ENCODE results near the gene CAPZB.

CAPZB gene

DNA sequence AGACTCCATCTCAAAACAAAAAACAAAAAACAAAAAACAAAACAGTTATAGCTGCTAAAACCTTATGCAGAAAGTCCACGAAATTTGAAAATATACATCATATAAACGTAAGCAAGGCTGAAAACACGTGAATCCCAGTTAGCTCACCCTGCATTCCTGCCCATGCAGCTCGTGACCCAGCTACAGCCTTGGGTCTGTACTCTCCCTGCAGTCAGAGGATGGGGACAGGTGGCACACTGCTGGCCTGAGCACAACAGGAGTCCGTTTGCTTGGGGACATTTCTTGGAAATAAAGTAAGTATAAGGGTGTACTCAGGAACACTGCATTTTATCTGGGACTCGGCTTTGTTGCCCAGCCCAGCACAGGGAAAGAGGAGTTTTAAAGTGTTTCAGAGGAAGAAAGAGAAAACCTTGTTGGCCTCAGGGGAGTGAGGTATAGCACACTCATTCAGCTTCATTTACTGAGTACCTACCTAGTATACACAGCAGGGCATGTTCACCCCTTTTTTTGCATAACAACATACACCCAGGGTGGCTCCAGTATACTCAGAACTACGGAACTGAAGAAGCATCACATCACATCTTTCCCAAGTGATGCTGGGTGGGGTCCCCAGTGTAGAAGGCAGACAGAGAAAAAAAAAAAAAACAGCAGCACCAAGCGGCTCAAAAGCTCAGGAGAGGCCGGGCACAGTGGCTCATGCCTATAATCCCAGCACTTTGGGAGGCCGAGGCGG, 44.1 kb downstream of the CAPZB start:
- Mint-ChIP-seq H3K27me3 (no peaks in the 10 kb centered on the region), H3K9me3 (no peaks in the 10 kb centered on the region), H3K4me1 (ENCODE audit: low read depth) (peaks cover 96% of the 10 kb centered on the region), H3K4me3 (no peak overlapping the region), H3K27ac (peak overlapping the region; percentile 82), H3K36me3 (ENCODE audit: low read depth) (peaks cover 69% of the 10 kb centered on the region)
- DNase-seq, result no peak

DNA sequence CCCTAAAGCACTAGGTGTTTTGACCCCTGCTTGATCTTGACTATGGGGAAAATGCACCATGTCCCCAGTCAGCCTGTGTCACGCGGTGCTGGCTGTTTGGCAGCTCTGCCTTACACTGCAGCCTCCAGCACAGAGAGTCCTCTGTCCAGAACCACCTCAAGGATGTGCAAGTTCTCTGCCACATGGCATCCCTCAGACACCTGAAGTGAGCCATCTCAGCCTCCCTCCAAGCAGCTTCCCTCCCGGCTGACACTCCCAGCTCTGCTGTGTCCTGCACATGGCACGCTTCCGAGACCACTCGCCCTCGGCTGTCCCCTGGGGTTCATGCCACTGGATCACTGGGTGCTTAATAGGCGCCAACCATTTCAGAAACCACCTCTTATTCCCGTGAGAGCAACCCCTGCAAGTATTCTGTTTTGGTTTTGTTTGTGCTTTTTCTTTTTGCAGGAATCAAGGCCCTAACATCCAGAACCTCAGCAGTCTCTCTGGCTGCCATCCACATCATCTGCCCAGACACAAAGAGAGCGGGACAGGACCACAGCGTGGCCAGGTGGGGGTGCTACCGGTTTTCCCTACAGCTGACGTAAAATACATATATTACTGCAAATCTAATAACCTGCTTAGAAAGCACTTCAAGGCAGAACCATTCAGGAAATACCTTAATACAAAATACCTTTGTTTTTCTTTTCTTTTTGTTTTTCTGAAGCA, 45.7 kb downstream of the CAPZB start:
- H3K9me3 Mint-ChIP-seq, result no peaks in the 10 kb centered on the region
- peaks cover 73% of the 10 kb centered on the region for H3K36me3 Mint-ChIP-seq (ENCODE audit: low read depth)
- no peaks in the 10 kb centered on the region for H3K27me3 Mint-ChIP-seq
- peaks cover 97% of the 10 kb centered on the region for H3K4me1 Mint-ChIP-seq (ENCODE audit: low read depth)
- H3K4me3 Mint-ChIP-seq, result no peak overlapping the region
- no peak for DNase-seq
- peak overlapping the region; percentile 87 for H3K27ac Mint-ChIP-seq

DNA sequence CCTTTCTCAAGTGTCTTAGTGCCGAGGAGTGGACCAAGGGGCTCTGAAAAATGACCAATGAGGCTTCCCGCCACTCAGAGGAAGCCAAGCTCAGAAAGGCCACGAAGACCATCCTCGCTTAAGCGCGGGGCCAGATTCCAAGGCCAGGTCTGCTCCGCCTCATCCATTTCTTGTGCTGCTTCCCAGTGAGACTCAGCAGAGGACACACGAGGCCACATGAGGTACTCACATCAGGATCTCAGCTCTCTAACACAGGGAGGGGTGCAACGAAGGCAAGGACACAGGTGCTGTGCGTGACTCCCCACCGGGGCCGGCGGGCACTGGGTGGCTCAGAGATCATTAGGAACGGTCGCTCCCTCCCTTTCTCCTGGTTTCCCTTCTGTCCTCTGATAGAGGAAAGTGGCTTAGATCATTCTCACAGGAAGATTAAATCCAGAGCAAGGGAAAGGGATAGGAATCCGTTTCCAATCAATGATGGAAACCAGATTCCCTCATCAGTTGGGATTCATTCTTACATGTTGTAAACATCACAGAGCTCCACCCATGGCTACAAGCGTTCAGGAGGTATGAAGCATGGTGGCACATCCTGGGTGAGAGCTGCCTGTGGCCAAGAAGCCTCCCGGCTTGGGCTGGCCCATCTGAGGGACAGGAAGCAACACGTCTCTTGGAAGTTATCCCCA, 46.7 kb downstream of the CAPZB start:
- peaks cover 96% of the 10 kb centered on the region for H3K4me1 Mint-ChIP-seq (ENCODE audit: low read depth)

DNA sequence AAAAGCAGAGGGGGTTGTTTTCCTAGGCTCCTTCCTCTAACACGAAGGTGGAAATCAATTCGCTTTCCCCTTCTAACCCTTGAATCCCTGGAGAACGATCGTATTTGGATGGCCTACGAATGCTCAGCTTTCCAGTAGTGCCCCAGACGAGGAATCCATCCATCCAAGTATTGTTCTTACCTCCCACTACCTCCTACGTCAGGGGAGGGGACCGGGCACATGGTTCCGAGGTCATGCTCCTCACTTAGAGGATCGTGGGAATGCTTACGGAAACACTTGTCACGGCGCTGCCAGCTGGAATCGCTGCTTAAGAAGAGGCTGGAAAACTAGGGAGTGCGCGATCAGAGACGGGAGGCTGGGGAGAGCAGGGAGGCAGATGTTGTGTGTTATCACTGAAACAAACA, 47.4 kb downstream of the CAPZB start:
- no peak for DNase-seq
- no peaks in the 10 kb centered on the region for H3K9me3 Mint-ChIP-seq
- peaks cover 81% of the 10 kb centered on the region for H3K36me3 Mint-ChIP-seq (ENCODE audit: low read depth)
- peaks cover 99% of the 10 kb centered on the region for H3K4me1 Mint-ChIP-seq (ENCODE audit: low read depth)
- H3K27me3 Mint-ChIP-seq, result no peaks in the 10 kb centered on the region
- H3K4me3 Mint-ChIP-seq, result no peak overlapping the region
- peak overlapping the region; percentile 93 for H3K27ac Mint-ChIP-seq

More for the DNA sequence above, 46.7 kb downstream of the CAPZB start:
- Mint-ChIP-seq H3K9me3 (no peaks in the 10 kb centered on the region), H3K36me3 (ENCODE audit: low read depth) (peaks cover 73% of the 10 kb centered on the region), H3K27me3 (no peaks in the 10 kb centered on the region), H3K4me3 (no peak overlapping the region), H3K27ac (peak overlapping the region; percentile 84)
- DNase-seq, result no peak

DNA sequence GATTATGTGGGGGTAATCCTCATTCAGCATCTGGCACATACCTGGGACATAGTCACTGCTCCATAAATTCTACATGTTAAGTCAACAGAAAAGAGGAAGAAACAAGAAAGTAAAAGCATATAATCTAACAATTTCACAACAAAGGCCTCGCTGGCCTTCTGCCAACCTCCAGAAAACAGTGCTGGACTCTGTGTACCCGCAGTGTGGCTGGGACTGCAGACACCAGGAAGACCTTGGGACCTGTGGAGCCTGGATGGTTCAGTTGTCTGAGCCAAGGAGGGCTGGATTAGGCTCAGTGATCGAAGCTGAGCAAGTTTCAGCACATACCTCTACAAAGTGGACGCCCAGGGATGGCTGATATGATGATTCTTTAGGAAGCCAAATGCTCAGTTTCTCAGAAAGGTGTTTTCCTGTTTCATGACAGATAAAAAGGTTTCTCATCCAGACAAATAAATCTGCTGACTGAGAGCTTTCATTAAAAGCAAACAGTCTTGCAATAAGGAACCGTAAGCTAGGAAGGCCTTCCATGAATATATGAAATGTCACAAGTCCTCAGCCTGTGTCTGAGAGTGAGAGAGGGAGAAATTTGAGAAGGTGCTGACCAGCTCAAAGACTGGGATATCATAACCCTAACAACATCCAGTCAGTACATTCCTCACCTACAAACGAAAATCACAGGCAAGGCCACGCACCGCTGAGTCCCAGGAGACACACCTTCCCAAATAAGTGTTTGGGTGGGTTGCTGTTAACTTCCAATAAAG, 48.4 kb downstream of the CAPZB start:
- Mint-ChIP-seq H3K4me3 (peak overlapping the region; percentile 49), H3K4me1 (ENCODE audit: low read depth) (peaks cover 97% of the 10 kb centered on the region), H3K36me3 (ENCODE audit: low read depth) (peaks cover 79% of the 10 kb centered on the region), H3K27ac (peak overlapping the region; percentile 93), H3K9me3 (no peaks in the 10 kb centered on the region), H3K27me3 (no peaks in the 10 kb centered on the region)
- no peak for DNase-seq

DNA sequence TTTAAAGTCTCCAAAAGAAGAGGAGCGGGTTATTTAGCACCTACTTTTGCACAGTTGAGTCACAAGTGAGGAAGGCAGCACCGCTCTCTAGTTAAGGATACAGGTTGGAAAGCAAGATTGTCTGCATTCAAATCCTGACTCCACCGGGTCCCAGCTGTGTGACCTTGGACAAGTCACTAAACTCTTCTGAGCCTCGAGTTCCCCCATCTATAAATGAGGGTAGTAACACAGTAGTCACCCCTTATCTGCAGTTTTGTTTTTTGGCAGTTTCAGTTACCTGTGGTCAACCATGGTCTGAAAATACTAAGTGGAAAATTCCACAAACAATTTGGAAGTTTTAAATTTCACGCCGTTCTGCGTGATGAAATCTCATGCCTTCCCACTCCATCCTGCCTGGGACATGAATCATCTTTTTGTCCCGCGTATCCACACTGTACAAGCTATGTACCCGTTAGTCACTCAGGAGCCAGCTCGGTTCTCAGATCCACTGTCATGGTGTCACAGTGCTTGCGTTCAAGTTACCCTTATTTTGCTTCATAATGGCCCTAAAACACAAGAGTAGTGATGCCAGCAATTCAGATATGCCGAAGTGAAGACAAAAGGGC, 49.4 kb downstream of the CAPZB start:
- Mint-ChIP-seq H3K9me3 (no peaks in the 10 kb centered on the region), H3K36me3 (ENCODE audit: low read depth) (peaks cover 74% of the 10 kb centered on the region), H3K4me1 (ENCODE audit: low read depth) (peaks cover 89% of the 10 kb centered on the region), H3K27ac (peak overlapping the region; percentile 93), H3K4me3 (peak overlapping the region; percentile 49), H3K27me3 (no peaks in the 10 kb centered on the region)
- no peak for DNase-seq

DNA sequence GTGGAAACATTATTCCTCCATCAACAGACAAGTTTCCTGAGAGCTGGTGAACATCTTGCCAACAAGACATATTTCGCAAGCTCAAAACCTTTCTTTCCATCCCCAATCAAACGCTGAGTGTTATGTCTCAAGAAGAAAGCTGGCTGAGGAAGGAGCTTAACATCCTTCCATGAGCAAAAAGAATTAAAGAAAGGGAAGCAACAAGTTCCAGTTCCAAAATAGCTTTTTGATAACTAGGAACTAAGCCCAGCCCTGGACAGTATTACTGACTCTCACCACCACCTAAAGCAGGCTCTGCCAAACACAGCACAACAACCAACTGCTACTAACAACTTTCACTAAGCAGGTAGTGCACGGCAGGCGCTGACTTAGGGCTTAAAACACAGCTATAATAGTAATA, 50.2 kb downstream of the CAPZB start:
- peak overlapping the region; percentile 49 for H3K4me3 Mint-ChIP-seq
- H3K36me3 Mint-ChIP-seq (ENCODE audit: low read depth), result peaks cover 74% of the 10 kb centered on the region
- peak overlapping the region; percentile 93 for H3K27ac Mint-ChIP-seq

DNA sequence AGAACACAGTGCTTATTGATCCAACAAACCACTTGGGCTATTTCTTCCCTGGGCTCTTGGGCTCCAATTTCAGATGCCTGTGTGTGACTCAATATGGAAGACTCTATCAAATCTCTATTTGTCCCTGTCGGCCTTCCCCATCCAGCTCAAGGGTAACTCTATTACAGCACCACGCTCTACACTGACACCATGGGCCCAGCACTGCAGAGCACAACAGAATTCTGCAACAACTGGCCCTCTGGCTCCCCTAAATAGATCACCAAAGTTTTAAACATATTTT, 51.7 kb downstream of the CAPZB start:
- Mint-ChIP-seq H3K27me3 (no peaks in the 10 kb centered on the region), H3K9me3 (no peaks in the 10 kb centered on the region), H3K4me1 (ENCODE audit: low read depth) (peaks cover 89% of the 10 kb centered on the region), H3K4me3 (no peak overlapping the region), H3K36me3 (ENCODE audit: low read depth) (peaks cover 70% of the 10 kb centered on the region), H3K27ac (peak overlapping the region; percentile 73)
- no peak for DNase-seq

More for the DNA sequence above, 50.2 kb downstream of the CAPZB start:
- Mint-ChIP-seq H3K27me3 (no peaks in the 10 kb centered on the region), H3K4me1 (ENCODE audit: low read depth) (peaks cover 89% of the 10 kb centered on the region), H3K9me3 (no peaks in the 10 kb centered on the region)
- no peak for DNase-seq

DNA sequence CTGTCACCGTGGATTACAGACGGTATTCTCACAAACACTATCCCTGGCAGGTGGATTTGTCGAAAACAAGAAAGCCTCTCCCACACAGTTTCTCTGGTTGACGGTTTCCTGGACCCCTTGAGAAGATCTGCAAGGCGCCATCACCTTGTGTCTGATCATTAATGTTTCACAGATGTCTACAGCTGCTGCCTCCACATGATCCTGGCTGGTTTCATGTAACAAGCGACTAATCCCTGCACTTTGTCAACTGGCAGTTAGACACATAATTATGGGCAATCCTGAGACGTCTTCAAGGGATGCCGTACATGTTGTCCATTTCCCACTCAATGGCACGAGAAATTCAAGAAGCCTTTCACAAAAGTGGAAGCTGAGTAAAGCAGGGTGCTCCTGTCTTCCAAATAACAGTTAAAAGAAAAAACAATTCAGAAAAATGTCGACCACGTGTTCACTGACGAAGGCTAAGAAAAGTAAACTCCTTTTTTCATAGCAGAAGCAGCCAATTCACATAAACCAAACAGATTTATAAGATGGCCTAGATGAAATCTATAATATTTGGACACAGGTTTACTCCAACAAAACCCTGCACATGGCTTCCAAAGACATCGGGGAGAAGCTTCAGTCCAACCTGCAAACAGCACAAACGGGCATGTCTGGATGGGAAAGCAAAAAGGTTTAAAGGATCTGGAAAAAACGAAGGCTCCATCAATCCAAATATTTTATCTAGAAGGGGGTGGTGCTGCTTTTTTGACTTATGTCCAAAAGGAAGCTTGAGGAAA, 52.2 kb downstream of the CAPZB start:
- H3K27me3 Mint-ChIP-seq, result no peaks in the 10 kb centered on the region
- peaks cover 69% of the 10 kb centered on the region for H3K36me3 Mint-ChIP-seq (ENCODE audit: low read depth)
- H3K4me3 Mint-ChIP-seq, result peak overlapping the region; percentile 3
- H3K27ac Mint-ChIP-seq, result peak overlapping the region; percentile 73
- H3K9me3 Mint-ChIP-seq, result no peaks in the 10 kb centered on the region
- no peak for DNase-seq
- H3K4me1 Mint-ChIP-seq (ENCODE audit: low read depth), result peaks cover 87% of the 10 kb centered on the region

DNA sequence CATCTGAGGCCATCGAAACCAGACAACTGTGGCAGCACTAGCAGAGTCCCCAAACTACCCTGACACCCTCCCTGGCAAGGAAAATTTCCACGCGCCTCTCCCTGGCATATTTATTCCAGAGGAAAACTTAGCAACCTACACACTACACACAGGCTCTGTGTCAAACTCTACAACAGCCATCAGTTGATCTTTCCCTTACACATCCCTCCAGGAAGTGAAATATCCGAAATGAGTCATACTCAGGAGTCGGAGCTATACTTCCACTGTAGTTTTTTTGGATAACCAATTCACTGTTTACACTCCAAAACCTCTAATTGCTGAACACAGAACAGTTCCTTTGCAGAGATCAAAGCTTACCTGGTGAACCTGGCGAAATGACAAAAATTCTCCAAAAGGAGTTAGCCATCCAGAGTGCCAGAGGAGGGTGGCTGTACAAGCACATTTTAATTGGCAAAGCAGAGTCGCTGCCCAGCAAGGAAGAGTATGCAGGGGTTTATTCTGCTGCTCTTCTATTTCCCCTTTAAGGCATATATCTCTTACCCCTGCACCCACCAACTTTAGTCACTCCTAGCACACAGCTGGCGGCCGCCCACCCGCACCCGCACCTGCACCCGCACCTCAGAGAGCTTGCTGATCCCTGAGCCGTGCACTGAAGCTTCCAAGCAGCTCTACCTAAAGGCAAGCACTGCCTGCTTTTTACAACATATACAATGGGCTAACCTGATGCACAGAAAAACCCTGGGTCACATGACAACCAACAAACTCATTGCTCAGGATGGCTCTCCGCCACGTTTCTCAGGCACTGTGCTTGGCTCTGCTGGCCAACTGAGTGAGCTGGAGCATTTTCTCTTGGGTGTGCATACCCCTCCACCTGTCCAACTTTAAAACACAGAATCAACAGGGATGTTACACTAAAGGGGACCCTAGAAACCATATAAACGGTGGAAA, 54.9 kb downstream of the CAPZB start:
- Mint-ChIP-seq H3K4me3 (no peak overlapping the region), H3K36me3 (ENCODE audit: low read depth) (peaks cover 66% of the 10 kb centered on the region), H3K9me3 (no peaks in the 10 kb centered on the region), H3K27ac (peak overlapping the region; percentile 89), H3K4me1 (ENCODE audit: low read depth) (peaks cover 86% of the 10 kb centered on the region), H3K27me3 (no peaks in the 10 kb centered on the region)
- no peak for DNase-seq

DNA sequence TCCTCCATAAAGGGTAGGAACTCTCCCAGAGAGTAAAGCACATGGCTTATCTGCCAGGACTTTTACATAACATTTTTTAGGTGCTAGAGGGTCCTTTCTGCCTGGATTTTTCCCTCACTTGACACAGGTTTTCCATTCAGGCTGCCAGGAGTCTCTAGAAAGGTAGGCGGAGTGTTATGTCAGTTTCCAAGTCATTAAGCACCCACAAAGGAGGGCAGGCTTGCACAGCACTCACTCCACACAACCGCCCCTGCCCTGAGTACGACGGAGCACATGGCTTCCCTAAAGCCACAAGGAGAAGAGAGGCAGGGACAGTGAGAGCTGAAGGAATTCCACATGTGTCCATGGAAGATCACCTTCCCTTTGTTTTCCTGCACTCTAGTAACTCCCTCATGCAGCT, 55.7 kb downstream of the CAPZB start:
- H3K9me3 Mint-ChIP-seq, result no peaks in the 10 kb centered on the region
- no peak overlapping the region for H3K4me3 Mint-ChIP-seq
- peaks cover 63% of the 10 kb centered on the region for H3K36me3 Mint-ChIP-seq (ENCODE audit: low read depth)
- no peaks in the 10 kb centered on the region for H3K27me3 Mint-ChIP-seq
- H3K4me1 Mint-ChIP-seq (ENCODE audit: low read depth), result peaks cover 85% of the 10 kb centered on the region
- peak overlapping the region; percentile 89 for H3K27ac Mint-ChIP-seq
- no peak for DNase-seq

DNA sequence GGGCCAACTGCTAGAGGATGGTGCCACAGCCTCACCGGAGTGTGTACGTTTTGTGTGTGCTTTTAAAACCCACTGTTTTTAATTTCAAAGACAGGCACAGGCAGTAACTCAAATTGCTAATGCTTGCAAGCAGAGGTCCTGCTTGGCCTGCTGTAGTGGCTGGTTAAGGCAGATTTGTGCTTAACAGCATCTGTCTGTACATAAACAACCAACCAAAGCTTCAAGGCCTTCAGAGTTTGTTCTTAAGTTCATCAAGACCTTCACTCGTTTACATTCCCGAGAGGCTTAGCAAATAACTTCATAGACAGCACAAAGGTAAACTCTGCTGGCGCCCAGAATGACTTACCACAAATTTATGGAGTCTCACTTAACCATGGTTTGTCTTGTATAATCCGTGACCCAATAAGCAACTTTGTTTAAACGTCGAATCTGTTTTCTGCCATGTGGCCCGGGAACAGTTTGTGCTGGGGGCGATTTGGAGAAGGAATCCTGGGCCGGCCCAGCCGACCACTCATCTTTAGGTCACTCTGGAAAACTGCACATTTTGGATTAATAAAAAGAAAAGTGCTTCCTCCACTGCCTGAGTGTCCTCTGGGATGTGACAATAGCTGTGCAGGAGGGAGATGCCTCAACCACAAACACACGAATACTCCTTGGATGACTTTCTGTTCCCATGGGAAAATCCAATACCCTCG, 58.1 kb downstream of the CAPZB start:
- Mint-ChIP-seq H3K9me3 (no peaks in the 10 kb centered on the region), H3K27me3 (no peaks in the 10 kb centered on the region), H3K27ac (peak overlapping the region; percentile 70), H3K4me1 (ENCODE audit: low read depth) (peaks cover 82% of the 10 kb centered on the region), H3K4me3 (no peak overlapping the region), H3K36me3 (ENCODE audit: low read depth) (peaks cover 48% of the 10 kb centered on the region)
- DNase-seq, result no peak

Measured in activated T-cell treated with anti-CD3 and anti-CD28 coated beads, Interleukin-2, amount 50 U/mL, for 24 hours (primary cell).